Cerebellar nuclear complex (tissue), 1 donor: Measurements from ENCODE around the gene MAEL.
A peak's percentile ranks its signal among the peaks of the same experiment; 100 is the strongest.

Experiments used
- DNase-seq, 2 experiments: peaks; one replicate each; lab custom pipeline; 2025; lab: John Stamatoyannopoulos, UW

MAEL gene

DNA sequence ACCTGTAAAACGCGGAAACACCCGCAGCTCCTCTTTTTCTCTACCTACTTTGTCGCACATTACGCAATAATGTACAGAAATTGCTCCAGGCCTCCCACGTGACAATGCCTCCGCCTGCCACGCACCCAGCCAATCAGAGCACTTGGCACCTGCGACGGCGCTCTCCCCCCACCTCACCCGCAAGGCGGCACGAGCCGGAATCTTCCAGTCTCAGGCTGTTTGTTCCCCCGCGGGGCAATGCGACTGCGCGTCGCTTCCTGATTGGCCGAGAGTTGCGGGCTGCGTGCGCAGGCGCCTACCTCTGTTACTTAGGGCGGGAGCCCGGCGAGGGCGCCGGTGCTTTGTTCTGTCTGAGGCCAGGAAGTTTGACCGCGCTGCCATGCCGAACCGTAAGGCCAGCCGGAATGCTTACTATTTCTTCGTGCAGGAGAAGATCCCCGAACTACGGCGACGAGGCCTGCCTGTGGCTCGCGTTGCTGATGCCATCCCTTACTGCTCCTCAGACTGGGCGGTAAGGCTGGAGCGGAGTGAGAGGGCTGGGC lies at the start of gene MAEL:
Gene MAEL (plus strand): TSS at position 307 of the 542 bp plus-strand sequence. CDS start 73 bp downstream, at position 380.
- no peak for DNase-seq

DNA sequence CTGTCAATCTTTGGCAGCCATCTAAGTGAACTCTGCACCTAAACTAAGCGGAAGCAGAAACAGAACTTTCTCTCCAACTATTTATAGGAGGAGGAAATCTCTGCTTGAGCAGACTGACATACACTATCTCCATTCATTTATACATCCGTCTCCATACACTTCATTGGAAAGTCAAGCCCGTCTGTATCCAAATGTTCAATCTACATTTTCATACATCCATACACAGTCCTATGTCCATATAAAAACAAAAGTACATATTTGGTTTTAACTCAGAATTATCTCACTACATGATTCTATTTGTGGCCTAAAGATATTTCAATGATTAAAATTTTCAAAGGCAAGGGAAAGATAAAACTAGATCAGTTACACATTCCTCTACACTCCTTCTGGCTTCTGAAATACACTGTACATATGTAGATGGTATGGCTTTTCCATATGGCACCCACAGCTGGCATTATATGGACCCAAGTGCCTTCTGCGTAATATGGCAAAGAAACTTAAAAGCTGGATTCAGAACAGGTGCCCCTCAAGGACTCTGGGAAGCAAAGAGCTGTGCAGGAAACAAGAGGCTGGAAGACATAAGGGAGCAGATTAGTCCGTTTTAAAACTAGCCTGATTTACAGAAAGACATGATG lies 49.2 kb upstream of the MAEL start:
- no peak for DNase-seq

- no peak for DNase-seq
Measured at GRCh38 chr1:166944186-166944967, 44.7 kb upstream of the MAEL start.

DNA sequence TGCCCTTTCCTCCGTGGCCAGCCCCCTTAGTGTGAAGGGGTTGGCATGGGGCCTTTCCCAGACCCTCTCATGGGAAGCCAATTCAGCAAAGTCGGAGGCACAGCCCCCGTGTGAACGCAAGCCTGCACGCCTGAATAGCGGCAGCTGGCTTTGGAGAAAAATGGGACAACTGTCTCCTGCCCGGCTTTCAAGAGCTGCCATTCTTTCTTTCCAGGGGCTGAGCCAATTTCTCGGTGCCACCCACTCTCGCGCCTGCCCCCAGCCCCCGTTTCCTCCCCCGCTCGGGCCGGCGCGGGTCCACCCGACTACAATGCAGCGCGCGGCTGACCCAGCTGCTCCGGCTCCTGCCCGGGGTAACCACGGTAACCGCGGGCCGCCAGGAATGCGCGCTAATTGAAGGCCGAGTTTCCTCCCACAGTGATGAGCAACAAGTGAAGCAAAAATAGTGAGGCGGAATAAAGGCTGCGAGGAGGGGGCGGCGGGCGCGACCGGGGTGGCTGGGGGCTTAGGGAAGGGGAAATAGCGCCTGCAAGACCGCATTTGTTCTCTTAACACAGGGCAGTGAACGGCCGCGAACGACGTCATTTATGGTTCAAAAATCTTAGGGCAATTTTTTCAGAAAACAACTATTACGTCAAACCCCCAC lies 41.6 kb upstream of the MAEL start:
- peak in 1 of 2 experiments; percentile 1 for DNase-seq

GRCh38 chr1:166948856-166949350 lies 40.2 kb upstream of the MAEL start:
- DNase-seq = no peak

GRCh38 chr1:166950156-166950555 lies 38.9 kb upstream of the MAEL start:
- no peak for DNase-seq

DNA sequence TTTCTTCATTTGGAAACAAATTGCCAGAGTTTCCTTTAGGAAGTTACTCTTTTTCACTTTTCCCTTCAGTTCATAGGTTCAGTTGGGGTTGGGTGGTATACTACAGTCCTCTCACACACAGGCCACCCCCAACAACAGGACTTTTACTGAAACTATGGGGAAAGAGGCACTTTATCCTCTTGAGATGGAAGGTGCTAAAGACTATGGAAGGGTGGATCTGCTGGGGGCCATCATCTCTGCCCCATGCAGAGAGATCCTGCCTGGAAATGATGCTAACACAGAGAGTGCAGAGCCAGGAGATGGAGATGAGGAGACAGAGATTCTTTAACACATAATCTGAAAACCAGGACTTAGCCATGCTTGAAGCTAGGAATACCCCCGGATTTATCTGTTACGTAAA lies 38.0 kb upstream of the MAEL start:
- no peak for DNase-seq

DNA sequence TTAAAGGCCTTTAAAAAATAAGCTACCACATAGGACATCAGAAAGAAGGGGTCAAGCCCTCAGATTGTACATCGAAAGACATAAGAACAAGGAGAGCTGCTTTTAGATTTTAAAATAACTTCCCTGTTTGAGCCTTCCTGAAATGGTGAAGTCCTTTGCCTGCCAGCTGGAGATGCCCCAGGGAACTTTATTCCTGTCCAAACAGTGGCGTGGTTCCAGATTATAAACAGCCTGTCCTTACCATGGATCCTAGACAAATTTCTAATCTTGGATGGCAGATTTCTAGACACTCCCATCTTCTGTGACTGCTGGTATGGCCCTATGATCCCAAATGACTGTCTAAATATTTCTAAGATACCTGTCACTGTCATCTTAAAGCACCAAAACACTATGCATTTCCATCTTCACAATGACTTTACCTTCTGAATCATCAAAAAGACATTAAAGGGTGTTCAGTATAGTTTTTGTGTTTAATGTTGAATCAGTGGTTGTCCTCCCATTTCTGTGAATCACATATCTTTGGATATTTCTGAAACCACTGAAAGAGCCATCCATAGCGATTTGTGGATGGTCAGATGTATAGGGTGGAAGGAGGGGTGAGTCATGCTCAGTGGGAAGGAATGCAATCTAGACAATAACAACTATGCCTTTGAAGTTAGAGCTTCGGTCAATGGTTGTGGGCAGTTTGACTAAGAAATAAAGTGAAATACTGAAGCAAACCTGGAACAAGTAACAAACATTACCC lies 36.9 kb upstream of the MAEL start:
- DNase-seq = no peak

- DNase-seq = no peak
Measured at GRCh38 chr1:166953491-166953890, 35.6 kb upstream of the MAEL start.

GRCh38 chr1:166956057-166956850 lies 32.8 kb upstream of the MAEL start:
- DNase-seq = no peak

DNA sequence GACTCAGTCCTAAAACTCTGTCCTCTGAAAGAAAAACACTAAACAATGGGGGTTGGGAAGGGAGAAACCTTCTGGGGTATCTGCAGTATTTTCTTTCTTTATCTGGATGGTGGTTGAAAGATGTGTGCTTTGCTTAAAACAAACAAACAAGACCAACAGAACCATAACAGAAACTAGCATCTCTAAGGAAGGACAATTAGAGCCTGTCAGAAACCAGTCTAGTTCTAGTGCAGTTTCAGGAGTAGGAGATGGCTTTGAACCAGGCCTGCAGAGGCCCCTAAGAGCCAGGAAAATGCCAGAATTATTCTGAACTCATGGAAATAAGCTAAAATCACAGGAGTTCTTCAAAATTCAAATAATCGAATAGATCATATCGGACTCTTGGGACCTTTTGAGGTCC lies 32.2 kb upstream of the MAEL start:
- no peak for DNase-seq

DNA sequence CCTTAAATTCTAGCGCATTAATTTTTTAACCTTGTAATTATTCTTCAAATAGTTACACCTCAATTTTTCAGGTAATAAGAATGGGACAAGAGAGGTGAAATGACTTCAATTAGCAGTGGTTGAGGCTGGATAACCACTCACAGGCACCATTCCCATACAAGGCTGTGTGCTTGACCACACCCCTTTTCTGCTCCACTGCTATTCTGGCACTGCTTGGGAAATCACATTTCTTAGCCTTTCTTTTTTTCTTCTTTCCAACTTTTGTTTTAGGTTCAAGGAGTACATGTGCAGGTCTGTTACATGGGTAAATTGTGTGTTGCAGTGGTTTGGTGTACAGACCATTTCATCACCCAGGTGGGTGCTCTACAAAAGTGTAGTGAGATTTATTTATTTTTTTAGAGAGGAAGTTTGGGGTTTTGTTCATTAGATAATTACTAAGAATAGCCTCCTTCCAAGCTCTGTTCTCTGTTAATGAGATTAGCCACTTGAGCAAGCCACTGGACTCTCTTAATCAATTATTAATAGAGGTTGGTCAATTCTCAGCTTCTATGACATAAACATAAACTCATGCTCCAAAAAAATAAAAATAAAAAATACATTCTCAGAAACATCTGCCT lies 28.1 kb upstream of the MAEL start:
- no peak for DNase-seq

GRCh38 chr1:166969074-166969677 lies 19.9 kb upstream of the MAEL start:
- DNase-seq = no peak

DNA sequence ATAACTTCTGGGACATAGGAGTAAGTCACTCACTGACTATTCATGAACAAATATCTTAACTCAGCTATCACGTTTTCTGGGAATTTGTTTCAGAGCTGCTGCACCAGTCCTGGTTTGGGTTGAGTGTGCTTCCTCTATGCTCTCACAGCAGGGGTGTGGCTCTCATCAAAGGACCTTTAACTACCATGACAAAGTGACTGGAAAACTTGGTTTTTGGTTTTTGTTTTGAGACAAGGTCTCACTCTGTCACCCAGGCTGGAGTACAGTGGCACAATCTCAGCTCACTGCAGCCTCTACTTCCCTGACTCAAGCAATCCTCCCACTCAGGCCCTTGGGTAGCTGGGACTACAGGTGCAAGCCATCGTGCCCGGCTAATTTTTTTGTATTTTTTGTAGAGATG lies 17.8 kb upstream of the MAEL start:
- no peak for DNase-seq

- DNase-seq = no peak
Measured at GRCh38 chr1:166972193-166972592, 16.9 kb upstream of the MAEL start.

DNA sequence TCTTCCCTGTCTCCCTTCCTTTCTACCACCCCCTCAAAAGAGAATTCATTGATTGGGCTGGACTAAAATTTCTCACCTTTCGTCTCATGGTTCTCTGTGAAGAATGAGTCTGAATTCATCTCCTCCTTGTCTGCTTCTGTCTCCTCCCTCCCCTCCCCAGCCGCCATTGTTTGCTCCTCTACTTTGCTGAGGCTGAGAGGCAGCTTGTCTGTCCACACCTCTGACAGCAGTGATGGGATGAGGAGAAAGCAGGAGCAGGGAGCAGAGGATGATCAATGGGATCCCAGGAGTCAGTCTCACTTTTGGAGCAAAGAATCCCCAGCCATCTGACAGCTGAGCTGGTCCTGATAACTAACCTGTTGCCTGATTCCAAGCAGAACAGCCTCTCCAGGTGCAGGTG lies 16.3 kb upstream of the MAEL start:
- DNase-seq = no peak

DNA sequence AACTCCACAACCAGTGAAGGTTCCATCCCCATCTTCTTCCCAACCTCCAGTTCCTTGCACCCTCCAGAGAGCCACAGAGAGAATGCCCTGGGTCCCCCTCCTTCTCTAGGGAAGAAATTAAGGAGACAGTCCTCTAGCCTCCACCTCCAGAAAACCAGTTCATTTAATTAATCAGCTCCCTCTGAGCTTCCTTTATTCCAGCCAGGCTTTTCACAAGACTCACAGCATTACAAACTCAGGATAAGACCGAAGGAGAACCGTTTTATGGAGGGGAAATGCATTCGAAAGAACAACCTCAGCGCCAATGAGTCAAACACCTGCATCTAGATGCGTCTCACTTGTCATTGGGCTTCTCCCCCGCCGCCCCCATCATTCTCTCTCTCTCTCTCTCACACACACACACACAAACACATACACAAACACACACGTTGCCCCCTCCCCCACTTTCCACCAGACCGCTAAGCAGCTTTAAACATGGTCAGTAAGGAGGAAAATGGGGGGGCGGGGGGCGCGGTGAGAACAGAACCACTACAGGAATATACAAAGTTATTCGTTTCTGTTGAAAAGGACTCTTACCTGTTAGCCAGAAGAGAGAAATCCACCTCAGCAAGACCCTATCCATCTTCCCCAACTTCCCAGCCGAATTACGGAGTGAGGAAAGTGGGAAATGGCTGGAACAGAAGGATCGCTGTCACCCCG lies 14.3 kb upstream of the MAEL start:
- no peak for DNase-seq

DNA sequence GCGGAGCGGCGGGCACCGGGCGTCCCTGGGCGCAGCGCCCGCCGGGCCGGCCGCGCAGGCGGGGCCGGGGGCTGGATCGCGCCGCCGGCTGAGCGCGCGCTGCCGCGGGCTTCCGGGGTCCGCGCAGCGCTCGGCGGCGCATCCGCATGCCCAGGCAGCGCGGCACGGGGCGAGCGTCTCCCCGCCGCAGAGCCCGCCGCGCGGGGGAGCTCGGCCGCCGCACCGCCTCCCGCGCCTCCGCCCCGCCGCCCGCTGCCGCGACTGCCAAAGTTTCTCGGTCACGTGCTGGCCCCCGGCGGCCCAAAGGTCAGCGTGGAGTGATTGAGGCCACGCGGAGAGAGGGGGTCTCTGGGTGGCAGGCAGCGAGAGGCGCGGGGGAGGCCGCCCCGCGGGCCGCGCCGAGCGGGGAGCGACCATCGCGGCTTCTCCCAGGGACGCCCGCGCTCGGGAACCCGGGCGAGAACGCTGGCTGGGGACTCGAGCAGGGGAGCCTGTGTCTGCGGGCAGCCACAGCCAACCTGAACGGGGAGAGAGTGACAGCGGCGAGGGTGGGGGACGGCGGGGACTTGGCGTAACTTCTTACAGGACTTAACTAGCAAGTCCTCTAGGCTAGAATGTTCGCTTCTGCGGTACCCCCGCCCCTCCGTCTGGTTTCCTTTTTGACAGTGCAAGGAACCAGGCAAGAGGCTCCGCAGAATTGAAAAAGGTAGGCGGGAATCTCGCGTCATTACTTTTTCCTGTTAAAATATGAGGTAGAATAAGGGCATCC lies 13.5 kb upstream of the MAEL start, which contains the start of gene ILDR2:
Gene ILDR2 (minus strand): TSS at position 180 of the 769 bp plus-strand sequence. CDS start 272 bp downstream, outside the sequence.
- no peak for DNase-seq

DNA sequence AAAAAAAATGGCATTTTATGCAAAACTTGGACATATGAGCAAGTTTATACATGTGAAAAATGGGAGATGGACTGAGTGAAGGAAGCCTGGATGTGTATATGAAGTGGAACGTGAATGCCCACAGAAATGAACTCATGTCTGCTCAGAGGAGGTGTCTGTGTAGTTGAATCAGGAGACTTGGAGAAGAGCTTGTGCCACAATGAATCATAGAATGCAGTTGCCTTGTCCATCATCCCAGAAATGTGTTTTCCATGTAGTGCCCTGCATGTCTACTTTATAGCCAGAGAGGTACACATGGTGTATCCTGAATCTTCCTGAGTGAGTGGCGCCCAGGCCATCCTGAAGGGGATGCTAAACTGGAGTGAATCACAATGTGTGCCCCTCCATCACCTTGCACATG lies 11.1 kb upstream of the MAEL start:
- no peak for DNase-seq
